Measurements from ENCODE around the gene CHEK1.
"Not testable (repeated sequence)": the region's sequence is repeated elsewhere in the genome, so short reads cannot be mapped to it uniquely, and the experiment has no call there.

The CHEK1 gene

DNA sequence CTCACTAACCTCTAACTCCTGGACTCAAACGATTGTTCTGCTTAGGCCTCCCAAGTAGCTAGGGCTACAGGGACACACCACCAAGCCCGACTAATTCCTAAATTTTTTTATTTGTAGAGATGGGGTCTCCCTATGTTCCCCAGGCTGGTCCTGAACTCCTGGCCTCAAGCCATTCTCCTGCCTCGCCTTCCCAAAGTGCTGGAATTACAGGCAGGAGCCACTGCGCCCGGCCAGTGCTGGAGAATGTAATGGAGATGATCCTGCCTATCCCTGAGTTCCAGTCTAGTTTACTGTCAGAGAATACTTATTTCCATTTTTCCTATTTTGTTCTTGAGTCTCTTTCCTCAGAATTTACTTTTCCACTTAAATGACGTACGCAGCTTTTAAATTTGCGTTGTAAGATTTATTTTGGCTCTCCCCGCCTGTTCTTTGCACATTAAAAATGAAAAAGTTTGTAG lies at the start of gene CHEK1:
CHEK1 (plus strand) TSS at position 408 of the 458 bp plus-strand sequence. CDS start 1,606 bp downstream, outside the sequence.
- peak within 1 kb of the TSS; percentile 73 for H3K4me3 ChIP-seq (ENCODE audit: low read depth, low read length)
- CTCF ChIA-PET: interaction anchor here (1.5 kb wide), 1 partner anchor 8 kb away, joined by 3 read pairs; no protein-coding TSS in a partner anchor
- TF ChIP-seq, protein P1, sequence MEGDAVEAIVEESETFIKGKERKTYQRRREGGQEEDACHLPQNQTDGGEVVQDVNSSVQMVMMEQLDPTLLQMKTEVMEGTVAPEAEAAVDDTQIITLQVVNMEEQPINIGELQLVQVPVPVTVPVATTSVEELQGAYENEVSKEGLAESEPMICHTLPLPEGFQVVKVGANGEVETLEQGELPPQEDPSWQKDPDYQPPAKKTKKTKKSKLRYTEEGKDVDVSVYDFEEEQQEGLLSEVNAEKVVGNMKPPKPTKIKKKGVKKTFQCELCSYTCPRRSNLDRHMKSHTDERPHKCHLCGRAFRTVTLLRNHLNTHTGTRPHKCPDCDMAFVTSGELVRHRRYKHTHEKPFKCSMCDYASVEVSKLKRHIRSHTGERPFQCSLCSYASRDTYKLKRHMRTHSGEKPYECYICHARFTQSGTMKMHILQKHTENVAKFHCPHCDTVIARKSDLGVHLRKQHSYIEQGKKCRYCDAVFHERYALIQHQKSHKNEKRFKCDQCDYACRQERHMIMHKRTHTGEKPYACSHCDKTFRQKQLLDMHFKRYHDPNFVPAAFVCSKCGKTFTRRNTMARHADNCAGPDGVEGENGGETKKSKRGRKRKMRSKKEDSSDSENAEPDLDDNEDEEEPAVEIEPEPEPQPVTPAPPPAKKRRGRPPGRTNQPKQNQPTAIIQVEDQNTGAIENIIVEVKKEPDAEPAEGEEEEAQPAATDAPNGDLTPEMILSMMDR (IDR thresholded peaks at IDR 0.05; ENCODE audit: insufficient read depth, low read length, missing control alignments): no peak
- POLR2A ChIA-PET: interaction anchor here (1.3 to 1.4 kb wide), 2 partner anchors 26 to 32 kb away, joined by 4 read pairs; partner anchors contain the start of gene STT3A
- DNase-seq (ENCODE audit: low read depth, low spot score): no peak

DNA sequence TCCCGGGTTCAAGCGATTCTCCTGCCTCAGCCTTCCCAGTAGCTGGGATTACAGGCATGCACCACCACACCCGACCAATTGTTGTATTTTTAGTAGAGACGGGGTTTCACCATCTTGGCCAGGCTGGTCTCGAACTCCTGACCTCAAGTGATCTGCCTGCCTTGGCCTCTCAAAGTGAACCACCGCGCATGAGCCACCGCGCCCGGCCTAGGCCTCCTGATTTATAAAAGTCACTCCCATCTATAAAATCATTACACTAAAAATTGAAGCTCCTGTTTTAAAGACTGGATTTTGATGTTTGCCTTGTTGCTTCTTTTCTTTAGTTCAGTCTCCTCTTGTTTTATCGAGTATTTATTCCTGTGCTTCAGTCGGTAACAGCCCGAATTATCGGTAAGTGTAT lies 47.8 kb upstream of the CHEK1 start:
- DNase-seq (ENCODE audit: low read depth, low spot score); POLR2A ChIA-PET; H3K4me3 ChIP-seq (ENCODE audit: low read depth, low read length): not testable (repeated sequence)
- CTCF ChIA-PET: interaction anchor here (0.6 kb wide), 1 partner anchor 10 kb away, joined by 3 read pairs; no protein-coding TSS in a partner anchor

DNA sequence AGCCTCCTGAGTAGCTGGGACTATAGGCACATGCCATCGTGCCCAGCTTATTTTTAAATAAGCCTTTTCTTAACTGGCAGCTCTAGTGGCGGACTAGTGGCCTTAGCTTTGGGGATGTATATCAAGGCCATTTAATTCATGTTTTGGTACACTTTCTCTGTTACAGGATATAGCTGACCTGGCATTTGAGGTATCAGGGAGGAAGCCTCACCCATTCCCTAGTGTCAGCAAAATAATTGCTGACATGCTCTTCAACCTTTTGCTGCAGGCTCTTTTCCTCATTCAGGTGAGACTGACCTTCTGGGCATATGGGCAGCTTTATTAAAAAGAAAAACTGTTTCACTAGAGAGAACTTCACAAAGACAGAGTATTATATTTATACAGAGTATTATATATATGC lies 46.2 kb upstream of the CHEK1 start:
- ChIA-PET POLR2A (no interaction called here), CTCF (interaction anchor here (1.1 kb wide), 1 partner anchor 8 kb away, joined by 3 read pairs; no protein-coding TSS in a partner anchor)
- no peak for DNase-seq (ENCODE audit: low read depth, low spot score)
- TF ChIP-seq, protein P1 (IDR thresholded peaks at IDR 0.05; ENCODE audit: insufficient read depth, low read length, missing control alignments): no peak
- H3K4me3 ChIP-seq (ENCODE audit: low read depth, low read length): no peak overlapping the region

DNA sequence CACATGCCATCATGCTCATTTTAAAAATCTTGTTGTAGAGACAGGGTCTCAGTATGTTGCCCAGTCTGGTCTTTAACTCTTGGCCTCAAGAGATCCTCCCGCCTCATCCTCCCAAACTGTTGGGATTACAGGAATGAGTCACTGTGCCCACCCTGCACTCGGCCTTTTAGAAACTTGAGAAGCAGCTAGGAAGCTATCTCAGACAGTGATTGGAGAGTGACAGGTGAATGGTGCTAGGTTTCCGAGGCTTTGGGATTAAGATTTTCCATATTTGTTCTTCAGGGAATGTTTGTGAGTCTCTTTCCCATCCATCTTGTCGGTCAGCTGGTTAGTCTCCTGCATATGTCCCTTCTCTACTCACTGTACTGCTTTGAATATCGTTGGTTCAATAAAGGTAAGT lies 45.2 kb upstream of the CHEK1 start:
- no peak overlapping the region for H3K4me3 ChIP-seq (ENCODE audit: low read depth, low read length)
- ChIA-PET CTCF (interaction anchor here (1.3 kb wide), 1 partner anchor 10 kb away, joined by 3 read pairs; the partner anchor contains the start of gene EI24), POLR2A (no interaction called here)
- TF ChIP-seq, protein P1 (IDR thresholded peaks at IDR 0.05; ENCODE audit: insufficient read depth, low read length, missing control alignments): no peak
- no peak for DNase-seq (ENCODE audit: low read depth, low spot score)

DNA sequence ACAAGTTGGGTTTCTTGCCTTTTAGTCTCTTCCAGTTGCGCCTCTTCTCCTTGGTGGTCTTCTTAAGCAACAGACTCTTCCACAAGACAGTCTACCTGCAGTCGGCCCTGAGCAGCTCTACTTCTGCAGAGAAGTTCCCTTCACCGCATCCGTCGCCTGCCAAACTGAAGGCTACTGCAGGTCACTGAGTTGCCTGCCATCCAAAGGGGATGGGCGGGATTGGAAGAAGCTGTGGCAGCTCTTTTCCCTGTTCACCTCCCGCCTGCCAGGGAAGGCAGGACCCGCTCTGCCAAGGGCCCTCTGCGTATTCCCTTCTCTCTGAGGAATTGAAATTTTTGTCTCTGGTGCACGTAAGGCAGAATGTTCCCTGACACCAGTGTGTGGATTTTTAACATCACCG lies 41.5 kb upstream of the CHEK1 start:
- POLR2A ChIA-PET: interaction anchor here (1.8 kb wide), 1 partner anchor 14 kb away, joined by 6 read pairs; no protein-coding TSS in a partner anchor
- no peak overlapping the region for H3K4me3 ChIP-seq (ENCODE audit: low read depth, low read length)
- DNase-seq (ENCODE audit: low read depth, low spot score): no peak
- CTCF ChIA-PET: no interaction called here
- TF ChIP-seq, protein P1 (IDR thresholded peaks at IDR 0.05; ENCODE audit: insufficient read depth, low read length, missing control alignments): no peak

DNA sequence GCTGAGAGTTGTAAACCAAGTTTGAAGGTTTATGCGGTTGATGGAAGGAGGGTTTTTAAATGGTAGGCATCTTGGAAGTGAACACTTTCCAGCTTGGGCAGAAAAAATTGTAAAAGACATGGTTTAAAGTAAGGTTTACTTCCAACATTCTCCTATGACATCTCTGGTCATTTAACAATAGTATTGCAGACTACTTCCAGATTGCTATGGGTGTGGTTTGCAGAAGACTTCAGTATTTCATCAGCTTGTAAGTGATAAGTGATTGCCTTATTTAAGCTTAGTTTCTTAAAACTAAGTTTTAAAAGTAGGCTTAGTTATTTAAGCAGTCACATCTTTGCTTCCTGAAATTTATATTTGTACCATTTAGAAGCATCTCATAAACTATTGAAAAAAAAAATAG lies 39.5 kb upstream of the CHEK1 start:
- CTCF ChIA-PET: no interaction called here
- no peak for DNase-seq (ENCODE audit: low read depth, low spot score)
- H3K4me3 ChIP-seq (ENCODE audit: low read depth, low read length): no peak overlapping the region
- POLR2A ChIA-PET: interaction anchor here (2.4 kb wide), 1 partner anchor 16 kb away, joined by 7 read pairs; the partner anchor contains the start of gene EI24
- TF ChIP-seq, protein P1 (IDR thresholded peaks at IDR 0.05; ENCODE audit: insufficient read depth, low read length, missing control alignments): no peak

DNA sequence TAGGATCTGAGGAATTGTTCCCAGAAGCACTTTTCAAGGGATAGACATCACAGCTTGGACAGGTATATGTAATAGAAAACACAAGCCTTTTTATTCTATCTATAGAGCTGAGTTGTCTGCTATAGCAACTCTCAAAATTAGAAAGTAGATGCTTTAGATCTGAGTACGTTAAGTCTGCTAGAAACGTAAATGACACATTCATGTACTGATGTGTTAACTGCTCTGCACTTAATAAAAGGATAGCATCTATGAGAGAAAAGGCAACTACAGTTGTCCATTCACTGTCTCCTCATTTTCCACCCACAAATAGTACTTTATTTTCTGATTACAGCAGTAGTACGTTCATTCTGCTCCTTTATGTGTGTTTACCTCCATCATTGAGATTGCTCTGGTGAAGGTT lies 38.3 kb upstream of the CHEK1 start:
- ChIA-PET CTCF (interaction anchor here (0.9 to 2.5 kb wide), 2 partner anchors 8 to 17 kb away, joined by 3 to 8 read pairs; partner anchors contain the start of gene EI24), POLR2A (interaction anchor here (2.4 kb wide), 1 partner anchor 17 kb away, joined by 7 read pairs; the partner anchor contains the start of gene EI24)

More for the DNA sequence above, 38.3 kb upstream of the CHEK1 start:
- H3K4me3 ChIP-seq (ENCODE audit: low read depth, low read length): no peak overlapping the region
- TF ChIP-seq, protein P1 (IDR thresholded peaks at IDR 0.05; ENCODE audit: insufficient read depth, low read length, missing control alignments): no peak
- DNase-seq (ENCODE audit: low read depth, low spot score): no peak

All from AG04449 (cell line).